Measurements from ENCODE around the gene ST6GALNAC3.

ST6GALNAC3 gene

GRCh38 chr1:76179219-76179698, 104.7 kb downstream of the ST6GALNAC3 start:
- DNase-seq (ENCODE audit: low read depth, low spot score), result no peak
- Histone ChIP-seq H3K27me3 (ENCODE audit: control insufficient read depth, insufficient read depth, low read length) (no peaks in the 10 kb centered on the region), H3K27ac (ENCODE audit: low read length) (no peak overlapping the region), H3K4me1 (ENCODE audit: control insufficient read depth, insufficient read depth, low read length) (peaks cover 1% of the 10 kb centered on the region; the same call in 1 of the 2 replicates), H3K9me3 (ENCODE audit: control insufficient read depth, insufficient read depth, low read length) (no peaks in the 10 kb centered on the region), H3K36me3 (ENCODE audit: control insufficient read depth, insufficient read depth, low read length) (no peaks in the 10 kb centered on the region), H3K4me3 (ENCODE audit: low read length) (no peak overlapping the region)

- DNase-seq (ENCODE audit: low read depth, low spot score), result no peak
- WGBS (ENCODE audit: insufficient coverage, insufficient read length), result no CpG with 5 or more reads among the region's 5 CpGs
- H3K27me3 ChIP-seq (ENCODE audit: control insufficient read depth, insufficient read depth, low read length), result no peaks in the 10 kb centered on the region
- peaks cover 1% of the 10 kb centered on the region; the same call in 1 of the 2 replicates for H3K4me1 ChIP-seq (ENCODE audit: control insufficient read depth, insufficient read depth, low read length)
- H3K9me3 ChIP-seq (ENCODE audit: control insufficient read depth, insufficient read depth, low read length), result no peaks in the 10 kb centered on the region
- H3K4me3 ChIP-seq (ENCODE audit: low read length), result no peak overlapping the region
- no peak overlapping the region for H3K27ac ChIP-seq (ENCODE audit: low read length)
- no peaks in the 10 kb centered on the region for H3K36me3 ChIP-seq (ENCODE audit: control insufficient read depth, insufficient read depth, low read length)
These were observed 110.7 kb downstream of the ST6GALNAC3 start for GRCh38 chr1:76185207-76185606.

- H3K36me3 ChIP-seq (ENCODE audit: control insufficient read depth, insufficient read depth, low read length), result no peaks in the 10 kb centered on the region
- H3K4me3 ChIP-seq (ENCODE audit: low read length), result no peak overlapping the region
- no peak for DNase-seq (ENCODE audit: low read depth, low spot score)
- no peaks in the 10 kb centered on the region for H3K4me1 ChIP-seq (ENCODE audit: control insufficient read depth, insufficient read depth, low read length)
- no peaks in the 10 kb centered on the region for H3K27me3 ChIP-seq (ENCODE audit: control insufficient read depth, insufficient read depth, low read length)
- WGBS (ENCODE audit: insufficient coverage, insufficient read length), result no CpG with 5 or more reads among the region's 6 CpGs
- H3K9me3 ChIP-seq (ENCODE audit: control insufficient read depth, insufficient read depth, low read length), result no peaks in the 10 kb centered on the region
- no peak overlapping the region for H3K27ac ChIP-seq (ENCODE audit: low read length)
These were observed 112.1 kb downstream of the ST6GALNAC3 start for GRCh38 chr1:76186554-76187170.

GRCh38 chr1:76187436-76187835, 112.9 kb downstream of the ST6GALNAC3 start:
- Histone ChIP-seq H3K27me3 (ENCODE audit: control insufficient read depth, insufficient read depth, low read length) (no peaks in the 10 kb centered on the region), H3K4me3 (ENCODE audit: low read length) (no peak overlapping the region), H3K27ac (ENCODE audit: low read length) (no peak overlapping the region), H3K9me3 (ENCODE audit: control insufficient read depth, insufficient read depth, low read length) (no peaks in the 10 kb centered on the region), H3K4me1 (ENCODE audit: control insufficient read depth, insufficient read depth, low read length) (no peaks in the 10 kb centered on the region), H3K36me3 (ENCODE audit: control insufficient read depth, insufficient read depth, low read length) (no peaks in the 10 kb centered on the region)
- DNase-seq (ENCODE audit: low read depth, low spot score), result no peak
- 100% methylated on average over 1 of the region's 3 CpGs for WGBS (ENCODE audit: insufficient coverage, insufficient read length)

GRCh38 chr1:76189310-76189709, 114.8 kb downstream of the ST6GALNAC3 start:
- H3K9me3 ChIP-seq (ENCODE audit: control insufficient read depth, insufficient read depth, low read length), result no peaks in the 10 kb centered on the region
- no peaks in the 10 kb centered on the region for H3K36me3 ChIP-seq (ENCODE audit: control insufficient read depth, insufficient read depth, low read length)
- H3K27me3 ChIP-seq (ENCODE audit: control insufficient read depth, insufficient read depth, low read length), result no peaks in the 10 kb centered on the region
- no peak overlapping the region for H3K4me3 ChIP-seq (ENCODE audit: low read length)
- no peaks in the 10 kb centered on the region for H3K4me1 ChIP-seq (ENCODE audit: control insufficient read depth, insufficient read depth, low read length)
- no peak for DNase-seq (ENCODE audit: low read depth, low spot score)
- no peak overlapping the region for H3K27ac ChIP-seq (ENCODE audit: low read length)
- WGBS (ENCODE audit: insufficient coverage, insufficient read length), result no CpG with 5 or more reads among the region's 2 CpGs

- H3K27ac ChIP-seq (ENCODE audit: low read length), result no peak overlapping the region
- no CpG with 5 or more reads among the region's 4 CpGs for WGBS (ENCODE audit: insufficient coverage, insufficient read length)
- DNase-seq (ENCODE audit: low read depth, low spot score), result no peak
These were observed 116.3 kb downstream of the ST6GALNAC3 start for GRCh38 chr1:76190749-76191424.

GRCh38 chr1:76191561-76191960, 117.0 kb downstream of the ST6GALNAC3 start:
- H3K27ac ChIP-seq (ENCODE audit: low read length), result no peak overlapping the region
- no peak overlapping the region for H3K4me3 ChIP-seq (ENCODE audit: low read length)
- H3K9me3 ChIP-seq (ENCODE audit: control insufficient read depth, insufficient read depth, low read length), result no peaks in the 10 kb centered on the region
- no CpG with 5 or more reads among the region's 2 CpGs for WGBS (ENCODE audit: insufficient coverage, insufficient read length)
- H3K36me3 ChIP-seq (ENCODE audit: control insufficient read depth, insufficient read depth, low read length), result no peaks in the 10 kb centered on the region
- no peaks in the 10 kb centered on the region for H3K27me3 ChIP-seq (ENCODE audit: control insufficient read depth, insufficient read depth, low read length)
- no peaks in the 10 kb centered on the region for H3K4me1 ChIP-seq (ENCODE audit: control insufficient read depth, insufficient read depth, low read length)
- no peak for DNase-seq (ENCODE audit: low read depth, low spot score)

More at GRCh38 chr1:76190749-76191424, 116.3 kb downstream of the ST6GALNAC3 start:
- Histone ChIP-seq H3K4me3 (ENCODE audit: low read length) (no peak overlapping the region), H3K9me3 (ENCODE audit: control insufficient read depth, insufficient read depth, low read length) (no peaks in the 10 kb centered on the region), H3K4me1 (ENCODE audit: control insufficient read depth, insufficient read depth, low read length) (no peaks in the 10 kb centered on the region), H3K27me3 (ENCODE audit: control insufficient read depth, insufficient read depth, low read length) (no peaks in the 10 kb centered on the region), H3K36me3 (ENCODE audit: control insufficient read depth, insufficient read depth, low read length) (no peaks in the 10 kb centered on the region)

GRCh38 chr1:76198452-76198851, 123.9 kb downstream of the ST6GALNAC3 start:
- Histone ChIP-seq H3K9me3 (ENCODE audit: control insufficient read depth, insufficient read depth, low read length) (no peaks in the 10 kb centered on the region), H3K4me3 (ENCODE audit: low read length) (no peak overlapping the region), H3K36me3 (ENCODE audit: control insufficient read depth, insufficient read depth, low read length) (no peaks in the 10 kb centered on the region), H3K27me3 (ENCODE audit: control insufficient read depth, insufficient read depth, low read length) (no peaks in the 10 kb centered on the region), H3K4me1 (ENCODE audit: control insufficient read depth, insufficient read depth, low read length) (no peaks in the 10 kb centered on the region), H3K27ac (ENCODE audit: low read length) (no peak overlapping the region)
- WGBS (ENCODE audit: insufficient coverage, insufficient read length), result no CpG with 5 or more reads among the region's 2 CpGs
- no peak for DNase-seq (ENCODE audit: low read depth, low spot score)

- DNase-seq (ENCODE audit: low read depth, low spot score), result no peak
- no peaks in the 10 kb centered on the region for H3K9me3 ChIP-seq (ENCODE audit: control insufficient read depth, insufficient read depth, low read length)
- H3K4me1 ChIP-seq (ENCODE audit: control insufficient read depth, insufficient read depth, low read length), result no peaks in the 10 kb centered on the region; the same call in 1 of the 2 replicates
- no peak overlapping the region for H3K27ac ChIP-seq (ENCODE audit: low read length)
- 100% methylated on average over 1 of the region's 2 CpGs for WGBS (ENCODE audit: insufficient coverage, insufficient read length)
- H3K27me3 ChIP-seq (ENCODE audit: control insufficient read depth, insufficient read depth, low read length), result no peaks in the 10 kb centered on the region
- no peaks in the 10 kb centered on the region for H3K36me3 ChIP-seq (ENCODE audit: control insufficient read depth, insufficient read depth, low read length)
- H3K4me3 ChIP-seq (ENCODE audit: low read length), result no peak overlapping the region
These were observed 128.1 kb downstream of the ST6GALNAC3 start for GRCh38 chr1:76202670-76203069.

- no CpG with 5 or more reads among the region's 3 CpGs for WGBS (ENCODE audit: insufficient coverage, insufficient read length)
- H3K4me1 ChIP-seq (ENCODE audit: control insufficient read depth, insufficient read depth, low read length), result no peaks in the 10 kb centered on the region; the same call in 1 of the 2 replicates
These were observed 128.6 kb downstream of the ST6GALNAC3 start for GRCh38 chr1:76203127-76203526.

More at GRCh38 chr1:76203127-76203526, 128.6 kb downstream of the ST6GALNAC3 start:
- Histone ChIP-seq H3K9me3 (ENCODE audit: control insufficient read depth, insufficient read depth, low read length) (no peaks in the 10 kb centered on the region), H3K4me3 (ENCODE audit: low read length) (no peak overlapping the region), H3K27ac (ENCODE audit: low read length) (no peak overlapping the region), H3K27me3 (ENCODE audit: control insufficient read depth, insufficient read depth, low read length) (no peaks in the 10 kb centered on the region), H3K36me3 (ENCODE audit: control insufficient read depth, insufficient read depth, low read length) (no peaks in the 10 kb centered on the region)
- DNase-seq (ENCODE audit: low read depth, low spot score), result no peak
